Breast epithelium (tissue), 3 donors: ENCODE results near the gene ATXN10.

Experiments
- CTCF ChIP-seq, 3 donors: fragments of 450-650 bp; IDR thresholded peaks; one replicate each; pipeline ENCODE4 v1.5.1; 2016 to 2017; ENCODE audit warnings: antibody characterized with exemption in 3 of 3, mild to moderate bottlenecking in 3 of 3, moderate library complexity in 3 of 3
- POLR2A ChIP-seq: fragments of 450-650 bp; IDR thresholded peaks from one replicate; pipeline ENCODE4 v1.6.1; 2016; ENCODE audit warnings: antibody characterized with exemption, mild to moderate bottlenecking, moderate library complexity
- POLR2AphosphoS5 ChIP-seq, 3 donors: sonication (generic); formaldehyde crosslinking; IDR thresholded peaks; one replicate each; pipeline ENCODE4 v1.6.1; 2017; ENCODE audit warnings: antibody characterized with exemption in 3 of 3

- TF ChIP-seq CTCF (IDR thresholded peaks at IDR 0.05) (no peak), POLR2A (no peak), POLR2AphosphoS5 (IDR thresholded peaks at IDR 0.05) (no peak)
Measured at GRCh38 chr22:45648301-45649117, 23.1 kb upstream of the ATXN10 start.
